SK-N-SH (cell line): ENCODE measurements around the gene CCDC191. TPM values are rescaled to one million over a fixed set of nuclear protein-coding genes. Genes with fewer than 3 reads are reported as not detected.
A peak's percentile ranks its signal among the peaks of the same experiment; 100 is the strongest.

Source experiments
- CTCF ChIA-PET: fragments of 300-600, 350-600 bp; formaldehyde crosslinking; extraction: SDS; loops from one replicate; lab custom pipeline; 2021; lab: Yijun Ruan, JAX
- POLR2A ChIA-PET: fragments of 350-600 bp; sonication (Branson Sonifier 250); formaldehyde crosslinking; extraction: SDS; loops from one replicate; lab custom pipeline; 2020; ENCODE audit warnings: antibody characterized with exemption, inconsistent platforms; lab: Yijun Ruan, JAX
- DNase-seq: peaks from one replicate; pipeline ENCODE4 v3.0.0; 2012
- H2AFZ ChIP-seq: fragments of 200-600 bp; sonication (generic); 2 replicates; pipeline ENCODE4 v1.8.1; 2016; ENCODE audit warnings: antibody characterized with exemption, mild to moderate bottlenecking, low read depth
- H3F3A ChIP-seq: fragments of 200-600 bp; sonication (generic); replicated peaks from 2 replicates; pipeline ENCODE3; 2016; ENCODE audit warnings: antibody characterized with exemption, mild to moderate bottlenecking; ENCODE audit not compliant: insufficient read depth
- H3K27ac ChIP-seq, 2 experiments: fragments of 200-500 bp in 1 of 2; fragments of 200-600 bp in 1 of 2; sonication (Bioruptor generic) in 1 of 2; sonication (generic), shearing (Covaris generic) in 1 of 2; 2 replicates each; pipeline versions ENCODE4 v1.5.1 to v1.6.1; 2014 to 2016; ENCODE audit warnings: low read depth in 2 of 2, inconsistent platforms in 1 of 2, low read length in 1 of 2, mild to moderate bottlenecking in 1 of 2, mixed read lengths in 1 of 2
- H3K27me3 ChIP-seq: fragments of 200-600 bp; sonication (generic), shearing (Covaris generic); 2 replicates; pipeline ENCODE4 v1.6.1; 2016; ENCODE audit warnings: mixed run types; ENCODE audit not compliant: insufficient read depth
- H3K36me3 ChIP-seq, 2 experiments: fragments of 200-500 bp in 1 of 2; fragments of 200-600 bp in 1 of 2; sonication (Bioruptor generic) in 1 of 2; sonication (generic) in 1 of 2; replicated peaks in 1 of 2; 2 replicates each; pipeline versions ENCODE3 to v1.5.1; 2014 to 2016; ENCODE audit warnings: low read length in 1 of 2, mild to moderate bottlenecking in 1 of 2; ENCODE audit not compliant: insufficient read depth in 2 of 2, control insufficient read depth in 1 of 2
- H3K4me1 ChIP-seq, 2 experiments: fragments of 200-500 bp in 1 of 2; fragments of 200-600 bp in 1 of 2; sonication (Bioruptor generic) in 1 of 2; sonication (generic), shearing (Covaris generic) in 1 of 2; 2 replicates each; pipeline versions ENCODE4 v1.5.1 to v1.6.1; 2014 to 2016; ENCODE audit warnings: low read depth in 1 of 2, low read length in 1 of 2, mixed run types in 1 of 2; ENCODE audit not compliant: insufficient read depth in 2 of 2, control insufficient read depth in 1 of 2
- H3K4me2 ChIP-seq: fragments of 200-600 bp; sonication (generic), shearing (Covaris generic); 2 replicates; pipeline ENCODE4 v1.6.1; 2017; ENCODE audit warnings: mixed run types
- H3K4me3 ChIP-seq, 2 experiments: fragments of 200-500 bp in 1 of 2; fragments of 200-600 bp in 1 of 2; sonication (Bioruptor generic) in 1 of 2; sonication (generic), shearing (Covaris generic) in 1 of 2; 2 replicates each; pipeline versions ENCODE4 v1.5.1 to v1.8.1; 2014 to 2016; ENCODE audit warnings: low read depth in 2 of 2, inconsistent platforms in 1 of 2, low read length in 1 of 2, mild to moderate bottlenecking in 1 of 2, mixed read lengths in 1 of 2, moderate library complexity in 1 of 2
- H3K79me2 ChIP-seq: fragments of 200-600 bp; sonication (generic); 2 replicates; pipeline ENCODE4 v1.8.1; 2017; ENCODE audit warnings: mild to moderate bottlenecking; ENCODE audit not compliant: insufficient read depth
- H3K9ac ChIP-seq: fragments of 200-600 bp; sonication (generic); 2 replicates; pipeline ENCODE4 v1.6.1; 2017; ENCODE audit warnings: mixed run types
- H3K9me2 ChIP-seq: fragments of 200-600 bp; sonication (generic); 2 replicates; pipeline ENCODE4 v1.6.1; 2017; ENCODE audit warnings: mixed run types
- H3K9me3 ChIP-seq: fragments of 200-600 bp; sonication (generic); 2 replicates; pipeline ENCODE4 v1.6.1; 2017; ENCODE audit warnings: mixed run types, mild to moderate bottlenecking, moderate library complexity
- H4K20me1 ChIP-seq: fragments of 200-600 bp; sonication (generic); 2 replicates; pipeline ENCODE4 v1.6.1; 2017; ENCODE audit warnings: mild to moderate bottlenecking, mixed run types; ENCODE audit not compliant: insufficient read depth
- EZH2phosphoT487 ChIP-seq: fragments of 200-600 bp; sonication (generic); IDR thresholded peaks from 2 replicates; pipeline ENCODE4 v1.6.1; 2017; ENCODE audit warnings: low read depth, mixed run types, mild to moderate bottlenecking, antibody characterized with exemption, moderate library complexity, borderline replicate concordance
- FOSL2 ChIP-seq: IDR thresholded peaks from 2 replicates; pipeline ENCODE4 v1.4.0; 2012; ENCODE audit warnings: low read depth, mild to moderate bottlenecking, moderate library complexity, borderline replicate concordance
- FOXJ3 ChIP-seq: sonication (generic); formaldehyde crosslinking; IDR thresholded peaks from 2 replicates; pipeline ENCODE4 v1.5.1; 2020; ENCODE audit warnings: mild to moderate bottlenecking, missing genetic modification reagents
- GABPA ChIP-seq: IDR thresholded peaks from 2 replicates; pipeline ENCODE4 v1.4.0; 2012; ENCODE audit warnings: low read depth, mild to moderate bottlenecking
- GATA2 ChIP-seq: sonication (generic); formaldehyde crosslinking; IDR thresholded peaks from 2 replicates; pipeline ENCODE4 v1.5.0; 2020; ENCODE audit warnings: mild to moderate bottlenecking, missing genetic modification reagents
- IRF3 ChIP-seq: fragments of 150-350 bp; IDR thresholded peaks from 2 replicates; pipeline ENCODE4 v1.6.1; 2016; ENCODE audit warnings: mild to moderate bottlenecking, low read depth, low read length
- MXI1 ChIP-seq: IDR thresholded peaks from 2 replicates; pipeline ENCODE4 v1.6.1; 2012; ENCODE audit warnings: mild to moderate bottlenecking, low read depth, low read length, improper control_type of control experiment
- POLR2AphosphoS5 ChIP-seq: IDR thresholded peaks from 2 replicates; pipeline ENCODE4 v1.6.1; 2012; ENCODE audit warnings: low read depth, low read length
- REST ChIP-seq: IDR thresholded peaks from 2 replicates; pipeline ENCODE4 v1.6.1; 2012; ENCODE audit warnings: mild to moderate bottlenecking, low read depth, low read length, moderate library complexity
- RFX5 ChIP-seq: IDR thresholded peaks from 2 replicates; pipeline ENCODE4 v1.6.1; 2012; ENCODE audit warnings: mild to moderate bottlenecking, improper control_type of control experiment, low read length
- SMC3 ChIP-seq: IDR thresholded peaks from 2 replicates; pipeline ENCODE4 v1.6.1; 2012; ENCODE audit warnings: low read depth, low read length, improper control_type of control experiment
- TAF1 ChIP-seq: IDR thresholded peaks from 2 replicates; pipeline ENCODE4 v1.6.1; 2012; ENCODE audit warnings: low read depth, mild to moderate bottlenecking, low read length, moderate library complexity, borderline replicate concordance
- YY1 ChIP-seq: IDR thresholded peaks from 2 replicates; pipeline ENCODE4 v1.4.0; 2012; ENCODE audit warnings: low read depth, mild to moderate bottlenecking
- WGBS: methylation state at CpG from one replicate; pipeline ENCODE4 v1.1.6; 2017; ENCODE audit warnings: low lambda C conversion rate; 5-methylcytosine and 5-hydroxymethylcytosine counted together
- polyA plus RNA-seq, 3 experiments: library from polyadenylated mRNA; depleted of rRNA; stranded (reverse); fragments of >200 nt; gene quantifications; 2 replicates each; pipeline ENCODE4 v1.2.3, GENCODE V29; 2012
- TF ChIP-seq, protein P1 (sequence below): IDR thresholded peaks from 2 replicates; pipeline ENCODE4; 2012
- TF ChIP-seq, protein P2 (sequence below): IDR thresholded peaks from 2 replicates; pipeline ENCODE4 v1.4.0; 2012; ENCODE audit warnings: low read depth, borderline replicate concordance

The CCDC191 gene
- polyA plus RNA-seq, 1 of the 3 experiments (the other 2 are of a cell fraction) = 3.1 TPM

- TF ChIP-seq REST (no peak), RFX5 (peak; percentile 84), MXI1 (peak; percentile 100)
- TF ChIP-seq, all 33 proteins: peak for 12
Observed at GRCh38 chr3:114056130-114057010, at the start of gene CCDC191, which contains the start of gene QTRT2 (continued).

DNA sequence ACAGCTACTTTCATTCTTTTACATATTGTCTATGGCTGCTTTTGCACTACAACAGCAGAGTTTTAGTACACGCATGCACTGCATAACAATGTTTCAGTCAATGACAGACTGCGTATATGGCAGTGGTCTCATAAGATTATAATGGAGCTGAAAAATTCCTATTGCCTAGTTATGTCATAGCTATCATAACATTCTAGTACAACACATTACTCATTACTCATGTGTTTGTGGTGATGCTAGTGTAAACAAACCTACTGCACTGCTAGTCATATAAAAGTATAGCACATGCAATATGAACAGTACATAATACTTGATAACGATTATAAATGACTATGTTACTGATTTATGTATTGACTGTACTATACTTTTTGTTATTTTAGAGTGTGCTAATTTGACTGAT lies 48.1 kb upstream of the CCDC191 start:
- ChIA-PET POLR2A (no interaction called here), CTCF (no interaction called here)
- Histone ChIP-seq H3K27ac (no peak overlapping the region), H3K4me2 (no peak overlapping the region), H2AFZ (no peak overlapping the region), H3K36me3 (no peaks in the 10 kb centered on the region), H3K27me3 (no peaks in the 10 kb centered on the region), H3K4me1 (no peaks in the 10 kb centered on the region), H3K9me2 (no peaks in the 10 kb centered on the region), H3K9ac (no peak overlapping the region), H3K79me2 (no peaks in the 10 kb centered on the region), H3F3A (no peaks in the 10 kb centered on the region), H3K9me3 (no peaks in the 10 kb centered on the region), H3K4me3 (no peak overlapping the region), H4K20me1 (no peaks in the 10 kb centered on the region)
- WGBS = 80% methylated on average over 3 of the region's 3 CpGs
- no peak for TF ChIP-seq TAF1
- no peak for TF ChIP-seq EZH2phosphoT487
- TF ChIP-seq FOSL2 = no peak
- TF ChIP-seq, protein P1, sequence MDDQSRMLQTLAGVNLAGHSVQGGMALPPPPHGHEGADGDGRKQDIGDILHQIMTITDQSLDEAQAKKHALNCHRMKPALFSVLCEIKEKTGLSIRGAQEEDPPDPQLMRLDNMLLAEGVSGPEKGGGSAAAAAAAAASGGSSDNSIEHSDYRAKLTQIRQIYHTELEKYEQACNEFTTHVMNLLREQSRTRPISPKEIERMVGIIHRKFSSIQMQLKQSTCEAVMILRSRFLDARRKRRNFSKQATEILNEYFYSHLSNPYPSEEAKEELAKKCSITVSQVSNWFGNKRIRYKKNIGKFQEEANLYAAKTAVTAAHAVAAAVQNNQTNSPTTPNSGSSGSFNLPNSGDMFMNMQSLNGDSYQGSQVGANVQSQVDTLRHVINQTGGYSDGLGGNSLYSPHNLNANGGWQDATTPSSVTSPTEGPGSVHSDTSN = no peak
- TF ChIP-seq IRF3 = no peak
- no peak for TF ChIP-seq REST
- TF ChIP-seq FOXJ3 (CRISPR knock-in tag) = no peak
- TF ChIP-seq POLR2AphosphoS5 = no peak
- no peak for TF ChIP-seq YY1
- TF ChIP-seq GABPA = no peak
- no peak for TF ChIP-seq GATA2 (CRISPR knock-in tag)
- TF ChIP-seq, protein P2, sequence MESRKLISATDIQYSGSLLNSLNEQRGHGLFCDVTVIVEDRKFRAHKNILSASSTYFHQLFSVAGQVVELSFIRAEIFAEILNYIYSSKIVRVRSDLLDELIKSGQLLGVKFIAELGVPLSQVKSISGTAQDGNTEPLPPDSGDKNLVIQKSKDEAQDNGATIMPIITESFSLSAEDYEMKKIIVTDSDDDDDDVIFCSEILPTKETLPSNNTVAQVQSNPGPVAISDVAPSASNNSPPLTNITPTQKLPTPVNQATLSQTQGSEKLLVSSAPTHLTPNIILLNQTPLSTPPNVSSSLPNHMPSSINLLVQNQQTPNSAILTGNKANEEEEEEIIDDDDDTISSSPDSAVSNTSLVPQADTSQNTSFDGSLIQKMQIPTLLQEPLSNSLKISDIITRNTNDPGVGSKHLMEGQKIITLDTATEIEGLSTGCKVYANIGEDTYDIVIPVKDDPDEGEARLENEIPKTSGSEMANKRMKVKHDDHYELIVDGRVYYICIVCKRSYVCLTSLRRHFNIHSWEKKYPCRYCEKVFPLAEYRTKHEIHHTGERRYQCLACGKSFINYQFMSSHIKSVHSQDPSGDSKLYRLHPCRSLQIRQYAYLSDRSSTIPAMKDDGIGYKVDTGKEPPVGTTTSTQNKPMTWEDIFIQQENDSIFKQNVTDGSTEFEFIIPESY = no peak
- no peak for TF ChIP-seq SMC3
- no peak for DNase-seq
